Breast epithelium (tissue), 3 donors: ENCODE measurements around the gene SNX18.

Experiments
- POLR2A ChIP-seq: fragments of 450-650 bp; IDR thresholded peaks from one replicate; pipeline ENCODE4 v1.6.1; 2016; ENCODE audit warnings: antibody characterized with exemption, mild to moderate bottlenecking, moderate library complexity
- TF ChIP-seq, protein P1 (sequence below), 3 donors: fragments of 450-650 bp; IDR thresholded peaks; one replicate each; pipeline ENCODE4 v1.5.1; 2016 to 2017; ENCODE audit warnings: antibody characterized with exemption in 3 of 3, mild to moderate bottlenecking in 3 of 3, moderate library complexity in 3 of 3

DNA sequence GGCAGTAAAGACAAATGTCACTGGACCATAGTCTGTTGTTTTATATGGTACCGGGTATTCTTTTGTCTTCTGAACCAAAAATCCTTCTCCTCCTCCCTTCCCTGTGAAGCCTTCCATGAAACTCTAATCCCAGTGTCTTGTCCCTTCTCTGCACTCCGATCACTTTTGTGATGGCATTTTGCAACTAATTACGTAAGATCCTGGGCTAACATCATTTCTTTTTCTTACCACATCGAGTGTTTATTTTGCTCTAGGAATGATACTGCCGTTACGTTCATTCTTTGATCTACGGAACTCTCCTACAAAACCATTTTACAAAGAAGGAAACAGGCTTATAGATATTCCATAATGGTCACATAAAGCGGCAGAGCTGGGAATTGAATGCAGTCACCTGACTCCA lies 33.7 kb downstream of the SNX18 start:
- TF ChIP-seq POLR2A = no peak
- TF ChIP-seq, protein P1, sequence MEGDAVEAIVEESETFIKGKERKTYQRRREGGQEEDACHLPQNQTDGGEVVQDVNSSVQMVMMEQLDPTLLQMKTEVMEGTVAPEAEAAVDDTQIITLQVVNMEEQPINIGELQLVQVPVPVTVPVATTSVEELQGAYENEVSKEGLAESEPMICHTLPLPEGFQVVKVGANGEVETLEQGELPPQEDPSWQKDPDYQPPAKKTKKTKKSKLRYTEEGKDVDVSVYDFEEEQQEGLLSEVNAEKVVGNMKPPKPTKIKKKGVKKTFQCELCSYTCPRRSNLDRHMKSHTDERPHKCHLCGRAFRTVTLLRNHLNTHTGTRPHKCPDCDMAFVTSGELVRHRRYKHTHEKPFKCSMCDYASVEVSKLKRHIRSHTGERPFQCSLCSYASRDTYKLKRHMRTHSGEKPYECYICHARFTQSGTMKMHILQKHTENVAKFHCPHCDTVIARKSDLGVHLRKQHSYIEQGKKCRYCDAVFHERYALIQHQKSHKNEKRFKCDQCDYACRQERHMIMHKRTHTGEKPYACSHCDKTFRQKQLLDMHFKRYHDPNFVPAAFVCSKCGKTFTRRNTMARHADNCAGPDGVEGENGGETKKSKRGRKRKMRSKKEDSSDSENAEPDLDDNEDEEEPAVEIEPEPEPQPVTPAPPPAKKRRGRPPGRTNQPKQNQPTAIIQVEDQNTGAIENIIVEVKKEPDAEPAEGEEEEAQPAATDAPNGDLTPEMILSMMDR (IDR thresholded peaks at IDR 0.05) = no peak
